GM12878 (cell line): ENCODE results near the gene NHEJ1. TPM values are rescaled to one million over a fixed set of nuclear protein-coding genes. Genes with fewer than 3 reads are reported as not detected.

ENCODE experiments used
- ATAC-seq: fragments of 200-7000 bp; cut with Tn5 transposase; 3 replicates; pipeline ENCODE4 v1.9.1; 2020; ENCODE audit warnings: mild to moderate bottlenecking, moderate library complexity
- BruUV-seq: library from RNA; stranded (reverse); fragments of 400-500 nt; replicated peaks from 2 replicates; lab custom pipeline; 2021; lab: Mats Ljungman, UMichigan
- CTCF ChIA-PET: fragments of 300-600 bp; sonication (Branson Sonifier 250); formaldehyde crosslinking; extraction: SDS; loops from one replicate; lab custom pipeline; 2021; ENCODE audit warnings: inconsistent platforms; lab: Yijun Ruan, JAX
- POLR2A ChIA-PET: fragments of 350-600 bp; formaldehyde crosslinking; extraction: SDS; loops from one replicate; lab custom pipeline; 2021; ENCODE audit warnings: inconsistent platforms; lab: Charles Lee
- RAD21 ChIA-PET: fragments of 300-600 bp; sonication (Branson Sonifier 250); formaldehyde crosslinking; loops from one replicate; lab custom pipeline; 2023; ENCODE audit warnings: antibody characterized with exemption; ENCODE audit not compliant: unreplicated experiment; lab: Charles Lee
- SMC1A ChIA-PET: fragments of 300-600 bp; sonication (Branson Sonifier 250); formaldehyde crosslinking; loops from one replicate; lab custom pipeline; 2023; ENCODE audit not compliant: unreplicated experiment, uncharacterized antibody; lab: Charles Lee
- DNase-seq: peaks from one replicate; pipeline ENCODE4 v3.0.0-alpha.2; 2011; ENCODE audit warnings: low read depth, low spot score
- FAIRE-seq: peaks from 3 replicates; lab custom pipeline; 2011; peaks lifted over from hg19 to GRCh38; lab: Jason Lieb, UNC
- H2AFZ ChIP-seq: 2 replicates; pipeline ENCODE4 v1.6.0; 2011; ENCODE audit warnings: low read depth, low read length, control low read depth; ENCODE audit not compliant: control insufficient read depth
- H3K27ac ChIP-seq: 2 replicates; pipeline ENCODE4 v1.5.1; 2011; ENCODE audit warnings: control low read depth; ENCODE audit not compliant: control insufficient read depth, insufficient read depth
- H3K27me3 ChIP-seq, 2 experiments: replicated peaks in 1 of 2; 2 replicates each; pipeline versions ENCODE4 v1.6.0 to v1.6.1; 2011; ENCODE audit warnings: low read length in 1 of 2; ENCODE audit not compliant: control insufficient read depth in 2 of 2, insufficient read depth in 2 of 2
- H3K36me3 ChIP-seq, 2 experiments: 2 replicates each; pipeline ENCODE4 v1.5.1; 2011; ENCODE audit warnings: low read length in 1 of 2; ENCODE audit not compliant: control insufficient read depth in 2 of 2, insufficient read depth in 2 of 2
- H3K4me1 ChIP-seq: 2 replicates; pipeline ENCODE4 v1.6.1; 2011; ENCODE audit warnings: mild to moderate bottlenecking, low read length, moderate library complexity, mixed read lengths; ENCODE audit not compliant: control insufficient read depth, insufficient read depth
- H3K4me2 ChIP-seq: 2 replicates; pipeline ENCODE4 v1.6.0; 2011; ENCODE audit warnings: control low read depth; ENCODE audit not compliant: control insufficient read depth, insufficient read depth
- H3K4me3 ChIP-seq: fragments of 200-600 bp; sonication (generic); 2 replicates; pipeline ENCODE4 v1.5.1; 2016
- H3K79me2 ChIP-seq: 2 replicates; pipeline ENCODE4 v1.6.0; 2011; ENCODE audit warnings: low read length; ENCODE audit not compliant: control insufficient read depth, insufficient read depth
- H3K9ac ChIP-seq: 2 replicates; pipeline ENCODE4 v1.8.0; 2011; ENCODE audit warnings: low read length, control low read depth, mixed read lengths; ENCODE audit not compliant: control insufficient read depth, insufficient read depth
- H3K9me3 ChIP-seq: replicated peaks from 3 replicates; pipeline ENCODE4 v1.5.1; 2011; ENCODE audit warnings: mild to moderate bottlenecking, low read length; ENCODE audit not compliant: control insufficient read depth, insufficient read depth
- H4K20me1 ChIP-seq: 2 replicates; pipeline ENCODE4 v1.6.0; 2011; ENCODE audit not compliant: control insufficient read depth, insufficient read depth
- ATF7 ChIP-seq: fragments of 450-650 bp; IDR thresholded peaks from 2 replicates; pipeline ENCODE4 v1.6.1; 2016; ENCODE audit warnings: low read depth, mild to moderate bottlenecking
- CBX3 ChIP-seq: fragments of 200-600 bp; sonication (generic); IDR thresholded peaks from 2 replicates; pipeline ENCODE4 v1.6.1; 2016; ENCODE audit warnings: low read depth, borderline replicate concordance
- DPF2 ChIP-seq: fragments of 450-650 bp; IDR thresholded peaks from 2 replicates; pipeline ENCODE4 v1.6.1; 2017; ENCODE audit warnings: mild to moderate bottlenecking
- EGR1 ChIP-seq, 2 experiments: IDR thresholded peaks; 1 replicate in 1 of 2; 2 replicates in 1 of 2; pipeline ENCODE4 v1.6.1; 2011 to 2012; ENCODE audit warnings: low read depth in 2 of 2, low read length in 2 of 2, borderline replicate concordance in 1 of 2, mild to moderate bottlenecking in 1 of 2, moderate library complexity in 1 of 2
- POU2F2 ChIP-seq: IDR thresholded peaks from 3 replicates; pipeline ENCODE4 v1.6.1; 2011; ENCODE audit warnings: low read depth, mild to moderate bottlenecking, low read length, borderline replicate concordance
- RUNX3 ChIP-seq: IDR thresholded peaks from 2 replicates; pipeline ENCODE4 v1.6.1; 2012; ENCODE audit warnings: low read length, inconsistent platforms
- STAT1 ChIP-seq: fragments of 450-650 bp; conservative IDR thresholded peaks from 2 replicates; pipeline ENCODE4 v1.6.1; 2014; ENCODE audit warnings: antibody characterized with exemption, mild to moderate bottlenecking
- WGBS: methylation state at CpG from one replicate; pipeline ENCODE4 v1.1.6; 2016; ENCODE audit warnings: low lambda C conversion rate; ENCODE audit not compliant: insufficient replicate concordance, insufficient coverage; ENCODE audit errors: missing lambda C conversion rate; 5-methylcytosine and 5-hydroxymethylcytosine counted together
- in situ Hi-C: fragments of 300-500 bp; cut with MboI; formaldehyde crosslinking; loops from 9 replicates; pipeline ENCODE4 v1.14.3; 2018; ENCODE audit warnings: mixed read lengths
- intact Hi-C: fragments of 100-400 bp; cut with micrococcal nuclease; formaldehyde crosslinking; loops from one replicate; pipeline ENCODE4 v1.14.2; 2022; ENCODE audit not compliant: unreplicated experiment
- polyA plus RNA-seq, 11 experiments: library from polyadenylated mRNA; depleted of rRNA in 4 of 11; unstranded in 6 of 11; stranded (reverse) in 5 of 11; fragments of >200 nt; fragmentation: Nextera tagmentation in 4 of 11; fragmentation: Illumina TruSeq in 1 of 11; extraction: Ambion mirVana in 4 of 11; extraction: Trizol in 1 of 11; gene quantifications; 1 replicate in 1 of 11; 2 replicates in 10 of 11; pipeline versions ENCODE4 v1.2.1 to v1.2.3, GENCODE V29; 2011 to 2016; ENCODE audit warnings: inconsistent platforms in 2 of 11, missing spikeins in 2 of 11, low read depth in 1 of 11
- total RNA-seq, 4 experiments: library from RNA; depleted of rRNA in 3 of 4; stranded (reverse); fragments of >200 nt in 3 of 4; fragmentation: Illumina TruSeq in 1 of 4; extraction: Trizol in 1 of 4; gene quantifications; 2 replicates each; pipeline versions ENCODE4 v1.2.1 to v1.2.3, GENCODE V29; 2013 to 2021
- TF ChIP-seq, protein P1 (sequence below): fragments of 450-650 bp; IDR thresholded peaks from 2 replicates; pipeline ENCODE4 v1.6.1; 2018; ENCODE audit warnings: mild to moderate bottlenecking, low read depth, moderate library complexity; ENCODE audit not compliant: partially characterized antibody
- TF ChIP-seq, protein P2 (sequence below): fragments of 150-350 bp; IDR thresholded peaks from 2 replicates; pipeline ENCODE4 v1.6.1; 2016; ENCODE audit warnings: low read depth, low read length
- TF ChIP-seq, protein P3 (sequence below): IDR thresholded peaks from 2 replicates; pipeline ENCODE4 v1.6.1; 2012; ENCODE audit warnings: low read depth, low read length, improper control_type of control experiment

Gene NHEJ1
- total and polyA plus RNA-seq, 10 of the 15 experiments (the other 5 are each of a cell fraction or from before 2014, with no cell fraction given), result 11.8 to 20.2 (median 17.0) TPM

DNA sequence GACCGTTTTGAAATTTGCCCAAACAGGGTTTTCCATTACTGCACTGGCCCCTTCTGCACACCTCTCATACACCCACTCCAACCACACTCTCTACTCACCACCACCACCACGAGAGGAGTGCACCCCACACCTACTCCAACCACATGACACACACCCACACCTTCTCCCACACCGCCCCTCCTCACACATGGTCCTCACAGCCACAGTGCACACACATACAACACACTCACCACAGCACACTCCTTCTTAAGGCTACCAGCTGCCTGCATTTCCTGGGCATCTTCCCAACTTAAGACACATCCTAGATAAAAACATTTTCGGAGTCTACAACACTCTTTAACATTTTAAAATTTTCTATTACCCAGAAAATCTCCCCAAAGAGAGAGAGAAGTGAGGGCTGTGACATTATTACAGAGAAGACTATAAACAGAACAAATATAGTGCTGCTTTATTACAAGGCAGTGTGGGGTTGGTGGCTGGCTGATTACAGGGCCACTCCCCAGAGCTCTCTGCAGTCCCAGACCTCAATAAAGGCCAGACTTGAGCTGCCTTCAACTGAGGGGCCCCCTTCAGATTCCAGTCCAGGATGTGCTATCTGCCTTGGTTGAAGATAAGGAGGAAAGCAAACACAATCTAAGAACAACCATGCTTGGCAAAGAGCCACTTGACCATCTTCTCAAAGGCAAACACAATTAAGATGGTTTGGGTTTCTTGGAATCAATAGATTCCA lies 36.1 kb downstream of the NHEJ1 start:
- ChIA-PET CTCF (interaction anchor here (0.9 to 11.4 kb wide), 4 partner anchors 13 to 272 kb away, joined by 3 to 281 read pairs (median 16); no protein-coding TSS in a partner anchor), SMC1A (interaction anchor here (0.5 to 7.9 kb wide), 4 partner anchors 28 to 193 kb away, joined by 3 to 115 read pairs (median 5); no protein-coding TSS in a partner anchor)
- 39% methylated on average over 4 of the region's 4 CpGs for WGBS
- DNase-seq (no peak), ATAC-seq (no peak)
- Histone ChIP-seq H3K9ac (no peak overlapping the region), H3K79me2 (no peaks in the 10 kb centered on the region), H3K36me3 (no peaks in the 10 kb centered on the region), H4K20me1 (no peaks in the 10 kb centered on the region), H3K4me2 (no peak overlapping the region), H3K4me1 (no peaks in the 10 kb centered on the region)
- in situ Hi-C loops, result no loop called here
- TF ChIP-seq EGR1 (IDR thresholded peaks at IDR 0.05; ENCODE audit: borderline replicate concordance in 1 of 2, low read depth in 2 of 2, low read length in 2 of 2) (peak in 1 of 2 experiments; percentile 38; a peak in 1 of 3 replicates), CBX3 (no peak), POU2F2 (no peak), DPF2 (no peak), ATF7 (0 out of 2 replicates have a peak, but pooled peaks have one; percentile 18), STAT1 (no peak), RUNX3 (peak; percentile 52)
- TF ChIP-seq, protein P1, sequence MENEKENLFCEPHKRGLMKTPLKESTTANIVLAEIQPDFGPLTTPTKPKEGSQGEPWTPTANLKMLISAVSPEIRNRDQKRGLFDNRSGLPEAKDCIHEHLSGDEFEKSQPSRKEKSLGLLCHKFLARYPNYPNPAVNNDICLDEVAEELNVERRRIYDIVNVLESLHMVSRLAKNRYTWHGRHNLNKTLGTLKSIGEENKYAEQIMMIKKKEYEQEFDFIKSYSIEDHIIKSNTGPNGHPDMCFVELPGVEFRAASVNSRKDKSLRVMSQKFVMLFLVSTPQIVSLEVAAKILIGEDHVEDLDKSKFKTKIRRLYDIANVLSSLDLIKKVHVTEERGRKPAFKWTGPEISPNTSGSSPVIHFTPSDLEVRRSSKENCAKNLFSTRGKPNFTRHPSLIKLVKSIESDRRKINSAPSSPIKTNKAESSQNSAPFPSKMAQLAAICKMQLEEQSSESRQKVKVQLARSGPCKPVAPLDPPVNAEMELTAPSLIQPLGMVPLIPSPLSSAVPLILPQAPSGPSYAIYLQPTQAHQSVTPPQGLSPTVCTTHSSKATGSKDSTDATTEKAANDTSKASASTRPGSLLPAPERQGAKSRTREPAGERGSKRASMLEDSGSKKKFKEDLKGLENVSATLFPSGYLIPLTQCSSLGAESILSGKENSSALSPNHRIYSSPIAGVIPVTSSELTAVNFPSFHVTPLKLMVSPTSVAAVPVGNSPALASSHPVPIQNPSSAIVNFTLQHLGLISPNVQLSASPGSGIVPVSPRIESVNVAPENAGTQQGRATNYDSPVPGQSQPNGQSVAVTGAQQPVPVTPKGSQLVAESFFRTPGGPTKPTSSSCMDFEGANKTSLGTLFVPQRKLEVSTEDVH, result no peak
- TF ChIP-seq, protein P2, sequence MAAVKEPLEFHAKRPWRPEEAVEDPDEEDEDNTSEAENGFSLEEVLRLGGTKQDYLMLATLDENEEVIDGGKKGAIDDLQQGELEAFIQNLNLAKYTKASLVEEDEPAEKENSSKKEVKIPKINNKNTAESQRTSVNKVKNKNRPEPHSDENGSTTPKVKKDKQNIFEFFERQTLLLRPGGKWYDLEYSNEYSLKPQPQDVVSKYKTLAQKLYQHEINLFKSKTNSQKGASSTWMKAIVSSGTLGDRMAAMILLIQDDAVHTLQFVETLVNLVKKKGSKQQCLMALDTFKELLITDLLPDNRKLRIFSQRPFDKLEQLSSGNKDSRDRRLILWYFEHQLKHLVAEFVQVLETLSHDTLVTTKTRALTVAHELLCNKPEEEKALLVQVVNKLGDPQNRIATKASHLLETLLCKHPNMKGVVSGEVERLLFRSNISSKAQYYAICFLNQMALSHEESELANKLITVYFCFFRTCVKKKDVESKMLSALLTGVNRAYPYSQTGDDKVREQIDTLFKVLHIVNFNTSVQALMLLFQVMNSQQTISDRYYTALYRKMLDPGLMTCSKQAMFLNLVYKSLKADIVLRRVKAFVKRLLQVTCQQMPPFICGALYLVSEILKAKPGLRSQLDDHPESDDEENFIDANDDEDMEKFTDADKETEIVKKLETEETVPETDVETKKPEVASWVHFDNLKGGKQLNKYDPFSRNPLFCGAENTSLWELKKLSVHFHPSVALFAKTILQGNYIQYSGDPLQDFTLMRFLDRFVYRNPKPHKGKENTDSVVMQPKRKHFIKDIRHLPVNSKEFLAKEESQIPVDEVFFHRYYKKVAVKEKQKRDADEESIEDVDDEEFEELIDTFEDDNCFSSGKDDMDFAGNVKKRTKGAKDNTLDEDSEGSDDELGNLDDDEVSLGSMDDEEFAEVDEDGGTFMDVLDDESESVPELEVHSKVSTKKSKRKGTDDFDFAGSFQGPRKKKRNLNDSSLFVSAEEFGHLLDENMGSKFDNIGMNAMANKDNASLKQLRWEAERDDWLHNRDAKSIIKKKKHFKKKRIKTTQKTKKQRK, result no peak
- TF ChIP-seq, protein P3, sequence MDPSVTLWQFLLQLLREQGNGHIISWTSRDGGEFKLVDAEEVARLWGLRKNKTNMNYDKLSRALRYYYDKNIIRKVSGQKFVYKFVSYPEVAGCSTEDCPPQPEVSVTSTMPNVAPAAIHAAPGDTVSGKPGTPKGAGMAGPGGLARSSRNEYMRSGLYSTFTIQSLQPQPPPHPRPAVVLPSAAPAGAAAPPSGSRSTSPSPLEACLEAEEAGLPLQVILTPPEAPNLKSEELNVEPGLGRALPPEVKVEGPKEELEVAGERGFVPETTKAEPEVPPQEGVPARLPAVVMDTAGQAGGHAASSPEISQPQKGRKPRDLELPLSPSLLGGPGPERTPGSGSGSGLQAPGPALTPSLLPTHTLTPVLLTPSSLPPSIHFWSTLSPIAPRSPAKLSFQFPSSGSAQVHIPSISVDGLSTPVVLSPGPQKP, result no peak
- TF ChIP-seq, all 136 proteins: peak for 3
- no TSS peak for BruUV-seq
- H3K4me3 ChIP-seq, result no peak overlapping the region
- intact Hi-C loops, result no loop called here
- POLR2A ChIA-PET, result no interaction called here
- no peaks in the 10 kb centered on the region for H3K9me3 ChIP-seq
- H2AFZ ChIP-seq, result no peak overlapping the region
- RAD21 ChIA-PET, result interaction anchor here (0.9 to 1.7 kb wide), 3 partner anchors 21 to 53 kb away, joined by 3 to 5 read pairs (median 4); no protein-coding TSS in a partner anchor
- H3K27me3 ChIP-seq, result no peaks in the 10 kb centered on the region
- no peak overlapping the region for H3K27ac ChIP-seq
- no peak for FAIRE-seq
